ENCODE results near the gene ZDHHC11B. TPM values are rescaled to one million over a fixed set of nuclear protein-coding genes. Genes with fewer than 3 reads are reported as not detected.

The ZDHHC11B gene
- total RNA-seq, 1 donor from 2014 or later, result 15.6 TPM

DNA sequence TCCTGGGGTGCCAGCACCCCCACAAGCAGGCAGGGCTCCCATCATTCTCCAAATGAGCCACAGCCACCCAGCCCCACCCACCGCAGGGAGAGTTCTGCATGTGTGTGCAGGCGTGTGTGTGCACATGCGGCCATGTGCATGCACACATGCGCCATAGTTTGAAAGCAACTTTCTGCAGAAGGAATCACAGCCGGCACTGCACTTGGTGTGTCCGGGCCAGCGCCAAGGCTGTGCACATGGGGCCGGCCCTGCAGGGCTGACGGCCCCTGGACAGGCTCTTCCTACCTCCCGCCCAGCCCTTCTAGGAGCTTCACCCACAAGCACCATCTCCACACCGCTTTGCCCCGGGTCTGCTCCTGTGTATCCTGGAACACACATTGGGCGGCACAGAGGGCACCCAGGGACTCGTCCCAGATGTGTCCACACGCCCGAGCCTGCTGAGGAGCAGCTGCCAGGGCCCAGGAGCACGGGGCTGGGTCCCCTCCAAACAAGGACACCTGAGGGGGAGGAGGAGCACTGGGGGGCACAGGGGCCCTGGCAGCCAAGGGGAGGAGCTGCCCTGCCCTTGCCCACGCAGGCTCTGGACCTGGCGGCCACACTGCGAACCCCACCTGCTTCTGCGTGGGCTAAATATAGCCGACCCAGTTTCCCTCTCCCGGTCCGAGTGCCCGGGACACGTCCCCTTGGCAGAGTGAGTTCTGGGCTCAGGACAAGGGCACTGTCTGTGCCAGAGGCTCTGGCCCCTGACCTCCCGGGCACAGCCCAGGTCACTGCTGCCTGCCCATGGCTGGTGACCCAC is 110.5 kb downstream of the ZDHHC11B start:
- no peak for DNase-seq (ENCODE audit: low spot score)

DNA sequence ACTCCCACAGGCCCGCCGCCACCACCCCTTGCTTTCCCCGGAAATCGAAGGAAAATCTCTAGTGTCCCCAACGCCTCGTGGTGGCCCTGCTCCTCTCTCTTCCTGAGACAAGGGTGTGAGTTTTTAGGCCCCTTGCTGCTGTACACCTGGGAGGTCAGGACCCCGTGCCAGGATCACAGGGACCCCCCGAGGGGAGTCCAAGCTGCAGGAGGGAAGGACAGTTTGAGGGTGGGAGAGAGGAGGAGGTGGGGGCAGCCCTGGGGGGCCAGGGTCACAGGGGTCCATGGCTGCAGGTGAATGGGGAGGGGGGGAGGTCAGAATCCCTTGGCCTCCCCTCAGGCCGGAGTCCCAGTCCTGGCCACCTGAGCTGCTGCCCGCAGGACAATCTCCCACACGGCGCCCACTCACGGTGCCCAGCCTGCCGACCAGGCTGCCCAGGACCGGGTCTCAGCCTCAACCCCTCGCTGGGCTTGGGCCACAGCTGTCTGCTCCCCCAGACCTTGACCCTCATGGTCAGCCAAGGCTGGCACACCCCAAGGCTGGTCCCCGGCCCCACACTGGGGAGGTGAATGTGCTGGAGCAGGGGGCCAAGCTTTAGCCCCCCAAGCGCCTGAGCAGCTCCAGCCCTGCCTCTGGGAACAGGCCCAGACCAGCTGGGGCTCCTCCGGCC is 111.2 kb downstream of the ZDHHC11B start:
- DNase-seq (ENCODE audit: low spot score), result no peak

DNA sequence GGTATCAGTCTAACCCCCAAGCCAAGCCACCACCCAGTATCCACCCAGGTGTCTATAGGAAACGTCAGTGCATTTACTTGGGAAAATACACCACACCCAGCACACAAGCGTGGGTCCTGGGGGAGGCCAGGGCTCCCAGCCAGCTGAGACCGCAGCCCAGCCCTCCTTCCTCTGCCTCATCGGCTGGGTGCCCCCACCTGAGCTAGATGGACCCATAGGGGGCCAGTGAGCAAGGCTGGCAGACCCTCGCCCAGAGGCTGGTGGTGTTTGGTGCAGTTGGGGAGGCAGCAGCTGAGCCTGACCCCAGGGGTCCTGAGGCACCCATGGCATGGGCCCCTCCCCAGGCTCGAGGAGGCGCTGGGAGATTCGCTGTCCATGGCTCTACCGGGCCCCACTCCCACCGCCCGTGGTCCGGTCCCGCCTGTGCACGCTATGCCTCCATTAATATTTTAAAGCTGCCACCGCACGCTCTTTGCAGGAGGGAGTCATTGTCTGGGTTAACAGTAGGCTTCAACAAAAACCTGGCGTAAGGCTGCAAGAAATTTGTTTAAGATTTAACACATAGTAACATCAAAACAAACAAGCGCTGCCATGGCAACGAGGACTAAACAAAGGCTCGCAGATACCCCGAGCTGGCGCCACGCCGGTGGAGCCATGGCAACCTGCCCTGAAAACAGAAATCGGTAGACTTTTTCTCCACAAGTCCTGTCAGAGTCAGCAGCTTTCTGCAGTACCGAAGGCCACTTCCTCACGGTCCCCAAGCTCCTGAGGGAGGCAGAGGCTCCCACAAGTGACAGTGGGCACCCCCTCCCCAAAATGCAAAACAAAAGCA is 112.0 kb downstream of the ZDHHC11B start:
- DNase-seq (ENCODE audit: low spot score), result peak; percentile 79

DNA sequence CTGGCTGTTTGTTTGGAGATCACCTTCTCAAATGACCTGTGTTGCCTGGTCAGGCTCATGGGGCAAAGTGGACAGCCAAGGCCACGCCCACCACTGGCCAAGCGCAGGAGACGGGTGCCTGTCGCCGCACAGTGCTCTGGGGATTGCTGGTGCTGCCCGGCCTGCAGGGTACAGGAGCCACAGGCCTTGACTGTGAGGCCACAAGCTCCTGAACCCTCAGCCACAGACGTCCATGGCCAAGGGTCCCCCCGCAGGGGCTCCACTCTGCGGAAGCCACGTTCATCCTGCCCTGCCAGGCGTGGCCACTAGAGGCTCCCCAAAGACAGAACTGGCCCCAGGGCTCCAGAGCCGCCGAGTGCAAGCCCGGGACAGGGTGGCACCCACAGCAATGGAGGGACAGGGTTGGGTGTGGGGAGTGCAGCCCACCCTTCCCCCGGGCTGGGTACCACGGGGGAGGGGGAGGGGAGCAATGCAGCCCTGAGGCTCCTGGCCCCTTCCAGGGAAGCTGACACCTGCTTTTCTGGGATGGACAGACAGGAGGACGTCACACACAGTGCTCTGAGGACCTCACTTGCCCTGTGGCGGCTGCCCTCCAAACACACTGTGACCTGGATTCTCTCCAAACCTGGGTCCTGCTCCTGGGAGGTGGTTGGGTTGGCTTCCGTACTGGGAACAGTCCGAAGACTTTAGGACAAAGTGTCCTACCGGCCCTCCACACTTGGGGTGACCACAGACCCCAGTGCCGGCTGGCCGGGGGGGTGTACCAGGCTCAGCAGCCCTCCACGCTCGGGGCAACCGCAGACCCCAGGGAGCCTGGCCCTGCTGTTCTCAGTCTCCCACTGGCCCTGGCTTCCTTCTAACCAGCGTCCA is 112.8 kb downstream of the ZDHHC11B start:
- DNase-seq (ENCODE audit: low spot score), result peak; percentile 79

DNA sequence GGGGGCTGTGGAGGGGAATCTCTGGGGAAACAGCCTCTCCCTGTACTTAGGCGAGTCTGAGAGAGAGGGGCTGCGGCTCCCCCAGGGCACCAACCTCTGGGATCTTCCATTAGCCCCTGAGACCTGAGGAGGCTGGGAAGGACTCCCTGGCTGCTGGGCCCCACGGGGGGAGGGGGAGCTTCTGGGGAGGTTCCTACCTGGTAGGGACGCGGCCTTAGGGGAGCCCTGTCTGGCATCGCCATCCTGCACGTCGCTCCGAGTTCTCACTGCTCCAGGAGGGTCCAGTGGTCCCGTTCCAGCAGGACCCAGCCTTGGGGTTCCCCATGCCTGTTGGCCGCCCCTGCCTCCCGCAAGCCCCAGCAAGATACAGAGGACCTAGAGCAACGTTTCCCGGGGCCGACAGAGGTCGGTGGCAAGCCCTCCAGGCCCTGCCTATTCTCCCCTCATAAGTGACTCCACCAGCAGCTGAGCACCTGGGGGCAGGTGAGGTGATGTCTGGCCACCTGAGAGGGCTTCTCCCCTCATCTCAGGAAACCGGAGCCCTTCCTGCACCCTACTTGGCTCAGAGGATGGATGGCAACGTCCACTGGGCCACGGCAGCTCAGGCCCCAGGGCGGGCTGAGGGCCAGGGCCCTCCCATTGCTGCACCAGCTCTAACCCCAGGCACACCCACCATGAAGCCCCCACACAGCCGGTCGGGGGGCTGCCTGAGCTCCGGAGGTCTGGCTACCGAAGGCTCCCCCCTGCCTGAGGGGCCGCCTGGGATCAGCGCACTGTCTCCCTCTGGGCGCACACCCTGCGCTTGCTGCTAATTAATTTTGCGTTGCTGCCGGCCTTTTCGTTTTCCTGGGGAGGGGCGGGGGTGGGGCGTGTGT is 113.9 kb downstream of the ZDHHC11B start:
- no peak for DNase-seq (ENCODE audit: low spot score)

DNA sequence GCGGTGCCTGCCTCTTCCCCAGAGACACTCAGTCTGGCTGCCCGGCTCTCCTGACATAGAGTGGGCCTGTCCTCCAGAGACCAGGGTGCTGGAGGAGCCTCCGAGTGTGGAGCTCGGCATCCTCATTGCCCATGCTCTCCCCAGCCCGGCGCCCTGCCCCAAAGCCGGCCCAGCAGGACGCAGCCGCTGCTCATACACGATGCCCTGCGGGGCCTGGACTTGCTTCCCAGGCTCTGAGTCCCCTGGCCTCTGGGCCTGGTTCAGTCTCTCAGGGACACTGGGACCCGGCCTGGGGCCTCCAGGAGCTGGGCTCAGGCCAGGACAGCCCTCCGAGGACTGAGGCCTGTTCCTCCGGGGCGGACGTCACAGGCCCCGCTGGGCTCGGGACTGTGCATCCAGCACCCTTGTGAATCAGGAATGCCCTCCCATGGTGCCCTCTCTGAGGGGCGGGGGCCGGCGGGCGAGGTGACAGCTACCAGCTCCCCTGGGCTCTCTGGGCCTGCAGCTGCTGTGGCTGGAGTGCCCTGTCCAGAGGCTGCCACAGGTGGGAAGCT is 114.6 kb downstream of the ZDHHC11B start:
- DNase-seq (ENCODE audit: low spot score), result no peak

DNA sequence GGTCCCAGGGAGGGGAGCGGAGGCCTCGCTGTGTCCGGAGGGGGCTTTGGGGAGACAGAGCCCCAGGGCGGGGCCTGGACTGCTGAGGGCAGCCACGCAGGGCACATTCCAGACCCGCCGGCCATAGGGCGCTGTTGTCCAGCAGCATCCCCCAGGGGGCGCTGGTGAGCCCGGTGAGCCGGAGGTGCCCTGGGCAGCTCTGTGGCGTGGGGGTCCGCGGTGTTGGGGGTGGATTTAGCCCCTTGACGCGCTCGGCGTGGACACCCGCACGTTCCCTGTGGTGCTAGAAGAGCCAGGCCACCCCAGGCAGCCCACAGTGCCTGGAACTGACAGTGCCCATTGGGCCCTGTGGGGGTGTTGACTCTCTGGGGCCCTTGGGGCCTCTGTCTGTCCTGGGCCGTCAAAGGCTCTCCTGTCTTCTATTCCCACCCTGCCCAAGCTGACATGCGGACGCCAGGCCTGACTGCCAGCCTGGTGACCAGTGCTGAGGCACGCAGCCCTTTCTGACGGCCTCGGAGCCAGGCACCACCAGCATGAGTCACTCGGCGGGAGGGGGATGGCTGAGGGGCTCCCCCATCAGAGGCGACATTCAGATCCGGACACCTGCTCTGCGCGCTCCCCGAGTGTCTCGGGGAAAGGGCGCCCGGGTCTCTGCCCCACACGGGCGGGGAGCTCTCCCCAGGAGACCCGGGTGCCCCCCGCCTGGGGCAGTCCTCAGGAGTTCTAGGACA is 115.3 kb downstream of the ZDHHC11B start:
- no peak for DNase-seq (ENCODE audit: low spot score)

DNA sequence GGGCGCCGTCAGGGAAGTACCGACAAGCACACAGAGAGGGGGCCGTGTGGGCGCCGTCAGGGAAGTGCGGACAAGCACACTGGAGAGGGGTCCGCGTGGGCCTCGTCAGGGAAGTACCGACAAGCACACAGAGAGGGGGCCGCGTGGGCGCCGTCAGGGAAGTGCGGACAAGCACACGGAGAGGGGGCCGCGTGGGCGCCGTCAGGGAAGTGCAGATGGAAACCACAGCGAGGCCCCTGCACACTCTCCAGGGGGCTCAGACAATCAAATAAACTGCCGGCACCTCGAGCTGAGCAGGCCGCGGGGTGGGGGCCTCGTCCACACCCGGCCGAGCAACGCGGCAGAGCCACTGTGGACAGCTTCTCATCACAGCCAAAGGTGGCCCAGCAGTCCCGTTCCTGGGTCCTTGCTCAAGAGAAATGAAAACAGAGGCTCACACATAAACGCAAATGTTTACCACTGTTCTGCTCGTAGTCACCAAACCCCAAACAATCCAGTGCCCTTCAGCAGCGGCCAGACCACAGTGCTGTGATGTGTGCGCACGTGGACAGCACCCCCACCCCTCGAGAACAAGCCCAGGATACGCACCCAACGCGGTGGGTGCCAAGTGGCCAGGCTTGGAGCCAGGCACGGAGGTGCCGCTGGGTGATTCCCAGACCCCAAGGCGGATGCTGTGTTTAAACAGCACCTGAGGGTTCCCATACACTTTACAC is 116.1 kb downstream of the ZDHHC11B start:
- DNase-seq (ENCODE audit: low spot score), result no peak

DNA sequence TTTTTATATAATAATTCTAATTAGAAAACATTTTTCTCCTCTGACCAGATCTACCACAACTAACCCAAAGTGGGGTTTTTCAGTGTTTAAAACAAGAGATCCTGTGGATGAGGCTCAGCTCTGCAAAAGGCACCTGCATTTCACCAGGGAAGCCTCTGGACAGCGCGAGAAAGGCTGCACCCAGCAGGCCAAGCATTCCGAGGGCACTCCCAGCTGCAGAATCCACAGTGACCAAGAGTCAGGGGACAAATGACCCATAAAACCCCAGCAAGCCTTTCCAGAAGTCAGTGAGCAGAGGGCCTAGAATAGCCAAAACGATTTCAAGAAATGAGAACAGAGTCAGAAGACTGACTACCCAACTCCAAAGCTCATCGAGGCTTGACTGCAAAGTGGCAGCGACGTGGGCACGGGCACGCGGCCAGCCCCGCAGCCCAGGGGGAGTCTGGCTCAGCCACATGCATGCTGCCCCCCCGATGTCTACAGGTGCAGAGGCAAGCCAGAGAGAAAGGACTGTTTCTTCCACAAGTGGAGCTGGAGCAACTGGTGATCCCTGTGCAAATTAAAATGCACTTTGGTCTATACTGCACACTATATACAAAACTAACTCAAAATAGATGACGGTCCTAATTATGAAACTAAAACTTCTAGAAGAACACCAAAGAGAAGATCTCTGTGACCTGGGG is 117.6 kb downstream of the ZDHHC11B start:
- DNase-seq (ENCODE audit: low spot score), result no peak

DNA sequence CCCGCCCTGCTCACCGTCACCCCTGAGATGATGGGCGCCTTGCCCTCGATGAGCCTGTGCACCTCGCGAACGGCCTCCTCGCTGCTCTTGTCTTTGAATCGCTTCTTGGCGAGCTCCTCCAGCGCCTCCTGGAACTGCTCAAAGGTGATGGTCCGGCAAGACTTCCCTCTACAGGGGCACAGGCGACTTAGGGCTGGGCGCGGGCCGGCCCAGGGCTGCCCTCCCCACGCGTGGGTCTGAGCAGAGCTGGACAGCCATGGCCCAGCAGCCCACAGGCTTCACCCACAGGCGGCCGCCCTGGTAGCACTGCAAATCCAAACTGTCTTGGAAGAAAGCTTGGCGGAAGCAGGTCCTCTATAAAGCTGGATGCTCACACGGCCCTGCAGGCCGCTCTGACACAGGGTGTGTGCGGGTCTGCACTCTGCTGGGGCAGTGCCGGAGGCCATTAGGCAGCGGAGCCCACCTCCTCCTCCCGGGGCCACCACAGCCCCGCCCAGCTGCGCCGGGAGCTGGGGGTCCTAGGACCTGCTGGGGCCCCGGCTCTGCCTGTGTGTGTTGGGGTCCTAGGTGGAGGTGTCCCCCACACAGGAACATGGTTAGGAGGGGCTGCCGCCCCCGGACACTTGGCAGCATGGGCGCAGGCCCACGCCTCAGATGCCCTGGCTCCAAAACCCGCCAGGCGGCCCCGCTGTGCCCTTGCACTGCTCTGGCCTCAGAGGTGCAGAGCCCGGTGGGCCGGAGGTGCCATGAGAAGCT is 118.4 kb downstream of the ZDHHC11B start:
- DNase-seq (ENCODE audit: low spot score), result no peak

DNA sequence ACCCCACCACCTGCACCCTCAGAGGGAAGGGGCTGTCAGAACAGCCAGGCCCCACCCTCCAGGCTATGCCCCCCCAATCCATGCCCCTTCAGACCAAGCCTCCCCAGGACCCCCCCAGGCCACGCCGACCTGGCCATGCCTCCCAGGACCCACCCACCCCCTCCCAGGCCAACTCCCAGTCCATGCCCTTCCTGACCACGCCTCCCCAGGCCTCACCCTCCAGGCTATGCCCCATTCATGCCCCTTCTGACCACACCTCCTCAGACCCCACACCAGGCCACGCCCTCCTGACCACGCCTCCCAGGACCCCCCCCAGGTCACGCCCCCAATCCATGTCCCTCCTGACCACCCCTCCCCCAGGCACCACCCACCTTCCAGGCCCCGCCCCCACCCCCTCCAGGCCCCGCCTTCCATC is 119.0 kb downstream of the ZDHHC11B start:
- DNase-seq (ENCODE audit: low spot score), result no peak

DNA sequence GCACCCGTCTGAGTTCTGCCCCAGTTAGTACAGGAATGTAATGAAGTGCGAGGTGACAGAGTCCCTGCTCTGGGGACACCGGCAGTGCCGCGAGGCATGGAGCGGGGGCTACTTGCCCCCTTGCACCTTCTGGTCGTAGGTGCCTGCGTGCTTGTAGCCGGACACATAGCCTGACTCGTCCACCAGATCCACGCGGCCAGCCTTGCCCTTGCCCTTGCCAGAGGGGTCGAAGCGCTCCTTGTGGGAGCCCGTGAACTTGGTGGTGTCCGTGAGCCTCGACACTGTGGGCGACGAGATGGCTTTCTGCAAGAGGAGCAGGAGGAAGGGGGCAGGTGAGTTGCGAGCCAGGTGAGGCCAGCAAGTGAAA is 119.6 kb downstream of the ZDHHC11B start:
- DNase-seq (ENCODE audit: low spot score), result no peak

DNA sequence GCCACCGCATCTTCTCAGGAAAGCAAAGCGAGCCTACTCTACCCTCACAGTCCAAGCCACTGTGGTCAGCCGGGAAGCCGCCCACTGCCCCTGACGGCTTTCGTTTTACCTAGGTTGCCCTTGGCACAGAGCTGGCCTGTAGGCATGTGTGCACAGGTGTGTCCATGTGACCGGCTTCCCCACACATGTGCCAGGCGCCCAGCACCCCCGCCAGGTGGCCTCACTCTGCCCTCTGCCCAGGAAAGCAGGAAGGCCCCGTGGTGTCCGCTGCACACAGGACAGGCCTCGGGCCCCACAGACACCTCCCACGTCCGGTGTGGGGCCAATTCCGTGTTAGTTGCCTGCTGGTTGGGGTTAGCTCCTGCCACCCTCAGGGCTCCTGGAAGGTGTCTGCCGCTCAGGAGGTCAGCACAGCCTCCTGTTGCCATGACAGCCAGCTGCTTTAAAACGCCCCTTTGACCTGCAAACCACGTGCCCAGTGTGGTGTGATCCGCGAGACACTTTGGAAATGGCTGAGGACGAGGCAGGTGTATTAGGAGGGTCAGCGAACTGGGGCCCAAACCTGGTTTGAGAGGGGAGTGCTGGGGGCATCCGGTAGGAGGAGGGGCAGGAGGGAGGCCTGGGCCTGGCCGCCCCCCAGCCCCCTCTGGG is 120.1 kb downstream of the ZDHHC11B start:
- DNase-seq (ENCODE audit: low spot score), result no peak

DNA sequence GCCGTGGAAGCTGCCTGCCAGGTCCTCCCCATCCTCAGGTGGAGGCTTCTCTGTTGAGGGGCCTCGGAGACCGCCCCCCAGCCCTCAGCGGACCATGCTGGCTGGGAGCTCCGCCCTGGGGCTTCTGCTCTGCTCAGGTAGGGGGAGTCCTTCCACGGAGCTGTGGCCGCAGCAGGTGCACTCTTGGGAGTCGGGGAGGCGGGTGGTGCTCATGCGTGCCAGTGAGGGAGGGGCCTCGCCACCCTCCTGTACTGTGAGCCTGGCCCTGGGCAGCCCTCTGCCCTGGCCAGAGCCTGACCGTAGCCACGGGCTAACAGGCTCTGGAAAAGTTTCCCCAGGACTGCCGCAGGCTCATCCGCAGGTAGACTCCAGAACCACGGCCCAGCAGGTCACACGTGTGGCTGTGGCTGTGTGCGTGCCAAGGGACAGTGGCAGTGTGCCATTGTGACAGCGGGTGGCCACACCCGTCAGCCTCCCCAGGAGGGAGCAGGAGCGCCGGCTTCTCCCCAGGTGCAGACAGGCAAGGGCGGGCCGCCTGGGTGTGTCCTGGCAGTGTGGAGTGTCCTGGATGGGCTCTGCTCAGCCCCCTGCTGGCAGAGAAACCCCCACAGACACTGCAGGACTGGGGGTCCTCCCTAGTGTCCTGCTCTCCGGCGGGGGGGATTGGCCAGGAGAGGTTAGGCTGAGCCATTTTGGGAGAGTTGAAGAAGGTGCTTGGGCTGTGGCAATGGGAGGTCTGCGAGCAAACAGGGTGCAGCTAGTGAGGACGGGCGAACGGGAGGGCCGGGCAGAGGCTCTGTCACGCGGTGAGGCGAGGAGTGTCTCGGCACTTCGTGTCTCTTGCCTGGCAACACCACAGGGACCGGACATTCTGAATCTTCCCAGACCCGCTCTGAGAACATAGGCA is 120.8 kb downstream of the ZDHHC11B start:
- no peak for DNase-seq (ENCODE audit: low spot score)

DNA sequence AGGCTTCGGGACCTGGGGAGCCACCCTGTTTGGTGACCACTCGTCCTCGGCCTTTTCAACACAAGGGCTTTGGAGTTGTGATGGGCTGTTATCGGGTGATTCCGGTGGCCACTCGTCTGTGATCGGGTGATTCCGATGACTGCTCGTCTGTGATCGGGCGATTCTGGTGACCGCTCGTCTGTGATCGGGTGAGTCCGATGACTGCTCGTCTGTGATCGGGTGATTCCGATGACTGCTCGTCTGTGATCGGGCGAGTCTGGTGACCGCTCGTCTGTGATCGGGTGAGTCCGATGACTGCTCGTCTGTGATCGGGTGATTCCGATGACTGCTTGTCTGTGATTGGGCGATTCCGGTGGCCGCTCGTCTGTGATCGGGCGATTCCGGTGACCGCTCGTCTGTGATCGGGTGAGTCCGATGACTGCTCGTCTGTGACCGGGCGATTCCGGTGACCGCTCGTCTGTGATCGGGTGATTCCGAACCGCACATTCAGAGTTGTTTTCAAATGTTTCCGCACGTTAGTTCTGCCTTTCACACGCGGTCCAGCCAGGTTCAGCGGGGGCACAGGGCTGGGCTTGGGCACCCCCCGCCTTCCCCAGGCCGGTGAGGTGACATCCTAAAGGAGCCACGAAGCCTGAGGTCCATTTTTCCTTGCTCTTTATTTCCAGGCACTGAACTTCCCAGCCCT is 121.6 kb downstream of the ZDHHC11B start:
- no peak for DNase-seq (ENCODE audit: low spot score)

Measured in ureter (tissue), 1 donor.